Left ventricle myocardium inferior (tissue), 1 donor: ENCODE results near the gene ARL5B. TPM values are rescaled to one million over a fixed set of nuclear protein-coding genes. Genes with fewer than 3 reads are reported as not detected.

Experiments
- DNase-seq: peaks from one replicate; pipeline ENCODE4 v3.0.0-alpha.2; 2020
- H3K27ac ChIP-seq: fragments of 200-600 bp; replicated peaks from 2 replicates; pipeline ENCODE4 v1.8.0; 2021
- H3K27me3 ChIP-seq: fragments of 200-600 bp; 2 replicates; pipeline ENCODE4 v1.8.0; 2021; ENCODE audit warnings: low read depth
- H3K36me3 ChIP-seq: fragments of 200-600 bp; 2 replicates; pipeline ENCODE4 v1.8.0; 2021
- H3K4me1 ChIP-seq: fragments of 200-600 bp; 2 replicates; pipeline ENCODE4 v1.8.0; 2021
- H3K4me3 ChIP-seq: fragments of 200-600 bp; 2 replicates; pipeline ENCODE4 v1.8.0; 2021; ENCODE audit warnings: mild to moderate bottlenecking, moderate library complexity
- H3K9me3 ChIP-seq: fragments of 200-600 bp; replicated peaks from 2 replicates; pipeline ENCODE4 v1.8.0; 2021
- CTCF ChIP-seq: fragments of 200-600 bp; IDR thresholded peaks from 2 replicates; pipeline ENCODE4 v1.8.0; 2021; ENCODE audit warnings: antibody characterized with exemption, mild to moderate bottlenecking, borderline replicate concordance
- intact Hi-C: fragments of 100-400 bp; cut with micrococcal nuclease; formaldehyde crosslinking; loops from one replicate; pipeline ENCODE4 v1.11.0; 2022
- total RNA-seq: library from RNA; stranded (reverse); fragmentation: NEBNext Ultra II Directional; extraction: Animal tissue kit (Norgen Biotek cat#: 25700); gene quantifications from one replicate; pipeline ENCODE4 v1.2.1, GENCODE V29; 2021
- donor health status: DM: no; HTN: yes; CAD: no; lungs with severe emphysema.

The ARL5B gene
- total RNA-seq, 1 donor from 2014 or later: 5.6 TPM

GRCh38 chr10:18719811-18720210, 60.6 kb downstream of the ARL5B start:
- no peak overlapping the region for H3K27ac ChIP-seq
- no peaks in the 10 kb centered on the region for H3K9me3 ChIP-seq
- TF ChIP-seq CTCF: no peak
- no peak for DNase-seq
- H3K36me3 ChIP-seq: no peaks in the 10 kb centered on the region
- H3K27me3 ChIP-seq: peaks cover 14% of the 10 kb centered on the region
- H3K4me1 ChIP-seq: no peaks in the 10 kb centered on the region
- intact Hi-C loops: no loop called here
- H3K4me3 ChIP-seq: no peak overlapping the region

- no peaks in the 10 kb centered on the region for H3K36me3 ChIP-seq
- no peak for TF ChIP-seq CTCF
- H3K9me3 ChIP-seq: no peaks in the 10 kb centered on the region
- H3K4me3 ChIP-seq: no peak overlapping the region
- H3K4me1 ChIP-seq: no peaks in the 10 kb centered on the region
- H3K27ac ChIP-seq: no peak overlapping the region
- DNase-seq: no peak
- peaks cover 14% of the 10 kb centered on the region for H3K27me3 ChIP-seq
- intact Hi-C loops: no loop called here
Measured at GRCh38 chr10:18721067-18721466, 61.8 kb downstream of the ARL5B start.

GRCh38 chr10:18723801-18724200, 64.6 kb downstream of the ARL5B start:
- Histone ChIP-seq H3K4me3 (no peak overlapping the region), H3K27me3 (peaks cover 14% of the 10 kb centered on the region), H3K36me3 (no peaks in the 10 kb centered on the region), H3K9me3 (no peaks in the 10 kb centered on the region), H3K4me1 (no peaks in the 10 kb centered on the region), H3K27ac (no peak overlapping the region)
- TF ChIP-seq CTCF: no peak
- intact Hi-C loops: no loop called here
- no peak for DNase-seq

Other genes starting within 250 kb of the ARL5B start
- 7.9 TPM for gene NSUN6, start 7.8 kb upstream of the ARL5B start, total RNA-seq